Measurements from ENCODE around the gene NECTIN3.

The NECTIN3 gene

GRCh38 chr3:111084911-111085310 lies 13.3 kb downstream of the NECTIN3 start:
- DNase-seq = no peak

- DNase-seq = no peak
Observed at GRCh38 chr3:111087924-111088469, 16.4 kb downstream of the NECTIN3 start.

GRCh38 chr3:111096487-111097209 lies 25.0 kb downstream of the NECTIN3 start:
- no peak for DNase-seq

- DNase-seq = no peak
Observed at GRCh38 chr3:111103807-111104206, 32.2 kb downstream of the NECTIN3 start.

GRCh38 chr3:111106993-111107661 lies 35.5 kb downstream of the NECTIN3 start:
- DNase-seq = no peak

GRCh38 chr3:111107662-111108035 lies 36.0 kb downstream of the NECTIN3 start:
- no peak for DNase-seq

GRCh38 chr3:111112913-111113312 lies 41.3 kb downstream of the NECTIN3 start:
- DNase-seq = no peak

- DNase-seq = no peak
Observed at GRCh38 chr3:111128884-111129283, 57.3 kb downstream of the NECTIN3 start.

GRCh38 chr3:111130827-111131226 lies 59.2 kb downstream of the NECTIN3 start:
- DNase-seq = no peak

GRCh38 chr3:111134302-111134701 lies 62.7 kb downstream of the NECTIN3 start:
- DNase-seq = no peak

GRCh38 chr3:111151438-111151837 lies 79.8 kb downstream of the NECTIN3 start:
- no peak for DNase-seq

- no peak for DNase-seq
Observed at GRCh38 chr3:111152496-111152895, 80.9 kb downstream of the NECTIN3 start.

GRCh38 chr3:111156517-111156916 lies 84.9 kb downstream of the NECTIN3 start:
- no peak for DNase-seq

- no peak for DNase-seq
Observed at GRCh38 chr3:111159391-111159790, 87.8 kb downstream of the NECTIN3 start.

- no peak for DNase-seq
Observed at GRCh38 chr3:111164621-111165020, 93.0 kb downstream of the NECTIN3 start.

GRCh38 chr3:111165411-111165810 lies 93.8 kb downstream of the NECTIN3 start:
- DNase-seq = no peak

GRCh38 chr3:111173328-111173900 lies 101.8 kb downstream of the NECTIN3 start:
- DNase-seq = no peak

- no peak for DNase-seq
Observed at GRCh38 chr3:111173906-111174305, 102.3 kb downstream of the NECTIN3 start.

GRCh38 chr3:111190518-111190917 lies 118.9 kb downstream of the NECTIN3 start:
- DNase-seq = no peak

GRCh38 chr3:111193472-111193871 lies 121.9 kb downstream of the NECTIN3 start:
- DNase-seq = no peak

- no peak for DNase-seq
Observed at GRCh38 chr3:111194048-111194447, 122.4 kb downstream of the NECTIN3 start.

GRCh38 chr3:111197485-111197884 lies 125.9 kb downstream of the NECTIN3 start:
- DNase-seq = no peak

- DNase-seq = no peak
Observed at GRCh38 chr3:111200027-111200426, 128.4 kb downstream of the NECTIN3 start.
